H4 (cell line): ENCODE results near the gene STING1. TPM values are rescaled to one million over a fixed set of nuclear protein-coding genes. Genes with fewer than 3 reads are reported as not detected.
"Not testable (repeated sequence)": the region's sequence is repeated elsewhere in the genome, so short reads cannot be mapped to it uniquely, and the experiment has no call there.

Source experiments
- DNase-seq: peaks from one replicate; pipeline ENCODE4 v3.0.0-alpha.2; 2015; ENCODE audit warnings: low spot score
- total RNA-seq: library from RNA; depleted of rRNA; stranded (reverse); fragments of >200 nt; shearing (Covaris generic); gene quantifications from 2 replicates; pipeline ENCODE4 v1.2.3, GENCODE V29; 2014

STING1 gene
- total RNA-seq, 1 experiment from 2014 or later: 15.6 TPM

DNA sequence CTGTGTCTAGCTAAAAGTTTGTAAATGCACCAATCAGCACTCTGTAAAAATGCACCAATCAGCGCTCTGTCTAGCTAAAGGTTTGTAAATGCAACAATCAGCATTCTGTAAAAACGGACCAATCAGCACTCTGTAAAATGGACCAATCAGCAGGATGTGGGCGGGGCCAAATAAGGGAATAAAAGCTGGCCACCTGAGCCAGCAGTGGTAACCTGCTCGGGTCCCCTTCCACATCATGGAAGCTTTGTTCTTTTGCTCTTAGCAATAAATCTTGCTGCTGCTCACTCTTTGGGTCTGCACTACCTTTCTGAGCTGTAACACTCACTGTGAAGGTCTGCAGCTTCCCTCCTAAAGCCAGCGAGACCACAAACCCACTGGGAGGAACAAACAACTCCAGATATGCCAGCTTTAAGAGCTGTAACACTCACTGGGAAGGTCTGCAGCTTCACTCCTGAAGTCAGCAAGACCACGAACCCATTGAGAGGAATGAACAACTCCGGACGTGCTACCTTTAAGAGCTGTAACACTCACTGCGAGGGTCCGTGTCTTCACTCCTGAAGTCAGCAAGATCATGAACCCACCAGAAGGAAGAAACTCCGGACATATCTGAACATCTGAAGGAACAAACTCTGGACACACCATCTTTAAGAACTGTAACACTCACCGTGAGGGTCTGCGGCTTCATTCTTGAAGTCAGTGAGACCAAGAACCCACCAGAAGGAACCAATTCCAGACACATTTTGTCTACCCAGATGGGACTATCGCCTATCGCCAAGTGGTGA, 20.7 kb upstream of the STING1 start:
- DNase-seq: not testable (repeated sequence)

DNA sequence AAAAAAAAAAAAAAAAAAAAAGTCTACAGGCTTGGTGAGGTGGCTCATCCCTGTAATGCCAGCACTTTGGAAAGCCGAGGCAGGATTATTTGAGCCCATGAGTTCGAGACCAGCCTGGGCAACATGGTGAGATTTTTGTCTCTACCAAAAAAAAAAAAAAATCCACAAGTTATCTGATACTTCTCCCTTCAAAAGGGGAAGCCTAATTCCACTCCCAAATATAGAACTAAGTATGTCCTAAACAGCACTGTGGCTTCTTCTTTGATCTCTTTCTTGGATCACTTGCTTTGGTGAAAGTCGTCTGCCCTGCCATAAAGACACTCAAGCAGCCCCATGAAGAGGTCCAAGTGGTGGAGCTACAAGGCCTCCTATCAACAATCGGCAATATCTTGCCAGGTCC, 18.8 kb upstream of the STING1 start:
- DNase-seq: no peak

DNA sequence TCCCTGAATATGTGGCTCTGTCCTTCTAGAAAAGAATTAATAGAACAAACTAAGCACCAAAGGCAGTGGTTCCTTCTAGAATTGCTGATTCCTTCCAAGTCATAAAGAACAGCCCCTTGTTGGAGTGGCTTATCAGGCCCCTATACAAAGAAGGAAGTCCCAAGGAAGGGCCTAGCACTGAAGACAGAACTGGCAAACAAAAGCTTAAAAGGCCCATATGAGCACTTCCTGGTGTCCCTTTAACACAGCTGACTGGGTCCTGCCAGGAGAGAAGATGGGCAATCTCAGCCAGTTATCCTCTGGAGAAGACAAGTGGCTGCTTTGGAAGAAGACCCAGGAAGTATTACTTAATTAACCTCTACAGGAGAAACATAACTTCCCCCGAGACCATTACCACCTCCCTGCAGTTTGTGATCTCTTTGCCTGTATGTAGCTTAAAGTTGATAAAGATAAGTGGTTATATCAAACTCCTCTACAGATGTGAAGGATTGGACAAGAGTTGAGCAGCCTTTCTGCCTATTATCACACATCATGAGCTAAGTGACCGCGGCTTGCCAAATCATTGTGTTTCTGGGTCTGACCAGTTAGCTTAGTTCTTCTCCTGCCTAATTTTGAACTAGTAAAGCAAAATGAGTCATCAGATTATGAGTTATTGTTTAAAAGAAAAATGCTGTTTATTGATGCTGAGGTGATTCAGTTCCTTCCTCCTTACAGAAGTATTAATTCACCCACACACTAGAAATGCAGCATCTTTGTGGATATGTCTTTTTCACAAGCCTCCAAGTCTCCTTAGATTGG, 13.3 kb upstream of the STING1 start:
- DNase-seq: no peak

DNA sequence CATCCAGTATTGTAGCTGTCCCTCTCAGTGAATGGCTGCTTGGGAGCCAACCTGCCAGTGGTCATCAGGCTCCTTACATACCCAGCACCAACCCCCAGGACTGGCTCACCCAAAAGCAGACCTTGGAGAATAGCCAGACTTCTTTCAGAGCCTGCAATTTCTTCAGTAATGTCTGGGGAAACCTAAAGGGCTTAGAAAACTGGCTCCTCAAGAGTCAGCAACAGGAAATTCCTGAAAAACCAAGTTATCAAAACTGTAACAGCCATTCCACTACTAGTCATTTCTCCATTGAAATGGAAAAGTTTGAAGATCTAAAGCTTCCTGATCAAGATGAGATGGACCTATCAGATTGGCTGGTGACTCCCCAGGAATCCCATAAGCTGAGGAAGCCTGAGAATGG, 12.3 kb upstream of the STING1 start:
- DNase-seq: no peak

DNA sequence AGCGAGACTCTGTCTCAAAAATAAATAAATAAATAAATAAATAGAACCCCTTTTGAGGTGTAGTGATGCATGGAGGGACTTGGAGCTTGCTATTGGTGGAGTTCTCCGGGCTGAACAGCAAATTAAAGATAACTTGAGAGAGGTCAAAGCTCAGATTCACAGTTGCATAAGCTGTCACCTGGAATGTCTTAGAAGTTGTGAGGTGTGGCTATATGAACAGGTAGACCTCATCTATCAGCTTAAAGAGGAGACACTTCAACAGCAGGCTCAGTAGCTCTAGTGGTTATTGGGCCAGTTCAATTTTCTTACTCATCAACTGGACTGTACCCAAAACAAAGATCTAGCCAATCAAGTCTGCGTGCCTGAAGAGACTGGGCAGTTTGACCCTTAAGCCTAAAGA, 11.7 kb upstream of the STING1 start:
- no peak for DNase-seq

DNA sequence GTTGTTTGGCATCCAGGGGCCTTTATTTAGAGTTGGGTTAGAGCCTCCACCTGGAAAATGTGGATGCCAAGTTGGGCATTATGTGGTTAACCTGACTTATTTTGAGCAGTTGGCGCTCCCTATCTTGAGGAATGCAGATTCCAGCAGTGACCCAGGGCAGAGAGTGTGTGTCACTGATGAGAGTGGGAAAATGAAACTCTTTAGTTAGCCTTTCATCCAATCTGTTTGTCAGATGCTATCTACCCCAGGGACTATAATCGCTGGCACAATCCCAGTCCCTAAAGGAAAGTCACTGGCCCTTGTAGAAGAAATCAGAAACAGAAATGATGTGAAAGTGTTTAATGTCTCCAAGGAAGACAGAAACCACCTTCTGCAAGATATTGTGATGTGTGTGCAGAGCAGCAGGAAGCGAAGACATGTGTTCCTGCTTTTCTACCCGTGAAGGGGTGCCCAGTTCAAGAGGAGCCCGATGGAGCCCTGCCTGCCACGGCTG, 10.2 kb upstream of the STING1 start:
- DNase-seq: peak; percentile 75

DNA sequence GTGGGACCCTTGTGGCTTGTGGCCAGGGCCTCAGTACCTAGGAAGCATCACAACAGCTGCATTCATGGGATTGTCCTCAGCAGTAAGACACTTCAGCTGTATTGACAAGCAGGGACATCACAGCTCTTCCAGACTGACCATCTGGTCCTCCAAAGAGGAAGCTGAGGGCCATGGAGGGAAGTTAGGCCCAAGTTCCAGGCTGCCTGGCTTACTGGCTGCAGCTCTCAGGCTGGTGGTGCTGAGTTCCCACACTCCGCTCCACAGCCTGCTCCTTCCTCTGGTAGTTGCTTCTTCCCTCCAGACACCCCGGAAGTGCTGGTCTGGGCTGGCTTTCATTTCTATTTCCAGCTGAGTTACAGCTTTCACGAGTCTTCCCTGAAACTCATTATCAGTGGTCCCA, 5.7 kb upstream of the STING1 start:
- no peak for DNase-seq

DNA sequence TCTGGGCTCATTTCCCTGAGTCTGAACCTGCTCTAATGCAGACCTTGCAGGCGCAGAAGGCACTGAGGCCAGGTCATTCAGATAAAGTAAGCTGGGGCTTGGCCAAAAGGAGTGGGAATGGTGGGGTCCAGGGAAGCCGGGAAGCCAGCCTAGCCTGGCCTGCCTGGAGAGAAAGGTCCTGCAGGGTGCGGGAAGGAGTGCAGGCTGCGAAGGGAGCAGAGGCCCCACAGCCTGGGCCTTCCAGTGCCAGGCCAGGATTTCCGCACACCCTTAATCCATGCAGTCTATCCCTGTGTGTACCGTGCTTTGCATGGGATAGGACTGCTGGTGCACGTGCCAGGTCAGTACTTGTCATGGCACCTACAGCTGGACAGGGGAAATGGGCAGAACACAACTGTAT, 3.6 kb upstream of the STING1 start:
- no peak for DNase-seq

DNA sequence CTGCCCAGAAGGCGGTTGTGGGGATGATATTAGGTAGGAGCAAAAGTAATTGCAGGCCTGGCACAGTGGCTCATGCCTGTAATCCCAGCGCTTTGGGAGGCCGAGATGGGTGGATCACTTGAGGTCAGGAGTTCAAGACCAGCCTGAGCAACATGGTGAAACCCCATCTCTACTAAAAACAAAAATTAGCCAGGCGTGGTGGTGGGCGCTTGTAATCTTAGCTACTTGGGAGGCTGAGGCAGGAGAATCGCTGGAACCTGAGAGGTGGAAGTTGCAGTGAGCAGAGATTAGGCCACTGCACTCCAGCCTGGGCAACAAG, 291 bp upstream of the STING1 start:
- not testable (repeated sequence) for DNase-seq

DNA sequence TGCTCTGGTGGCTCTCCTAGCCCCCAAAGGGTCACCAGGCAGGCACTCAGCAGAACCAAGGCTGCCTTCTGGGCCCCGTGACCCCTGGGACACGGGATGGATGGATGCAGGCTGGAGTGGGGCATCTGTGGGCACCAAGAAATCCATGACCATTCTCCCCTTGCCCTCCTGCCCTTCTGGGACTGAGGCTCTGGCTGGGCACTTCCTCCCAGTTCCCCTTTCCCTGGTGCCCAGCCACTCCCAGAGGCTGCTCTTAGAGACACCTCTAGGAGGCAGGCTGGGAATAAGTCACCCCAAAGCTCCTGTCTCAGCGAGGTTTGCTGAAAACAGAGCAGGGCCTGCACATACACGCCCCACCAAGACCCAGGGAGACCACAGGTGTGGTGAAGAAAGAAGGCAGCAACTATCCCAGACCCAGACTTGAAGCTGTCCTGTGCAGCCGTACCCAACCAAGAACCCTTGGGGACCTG, 943 bp downstream of the STING1 start:
- peak; percentile 45 for DNase-seq

DNA sequence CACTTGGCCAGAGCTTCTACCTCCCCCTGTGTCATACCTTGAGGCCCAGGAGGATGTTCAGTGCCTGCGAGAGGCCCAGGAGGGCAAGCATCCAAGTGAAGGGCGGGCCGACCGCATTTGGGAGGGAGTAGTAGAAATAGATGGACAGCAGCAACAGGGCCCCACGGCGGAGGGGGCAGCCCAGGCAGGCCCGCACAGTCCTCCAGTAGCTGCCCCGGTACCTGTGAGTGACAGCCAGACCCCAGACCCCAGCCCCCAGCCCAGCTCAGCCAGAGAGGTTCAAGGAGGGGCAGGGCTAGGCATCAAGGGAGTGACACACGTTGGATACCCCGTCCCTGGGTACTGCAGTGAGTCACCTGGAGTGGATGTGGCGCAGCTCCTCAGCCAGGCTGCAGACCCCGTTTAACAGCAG, 1.4 kb downstream of the STING1 start:
- peak; percentile 9 for DNase-seq

DNA sequence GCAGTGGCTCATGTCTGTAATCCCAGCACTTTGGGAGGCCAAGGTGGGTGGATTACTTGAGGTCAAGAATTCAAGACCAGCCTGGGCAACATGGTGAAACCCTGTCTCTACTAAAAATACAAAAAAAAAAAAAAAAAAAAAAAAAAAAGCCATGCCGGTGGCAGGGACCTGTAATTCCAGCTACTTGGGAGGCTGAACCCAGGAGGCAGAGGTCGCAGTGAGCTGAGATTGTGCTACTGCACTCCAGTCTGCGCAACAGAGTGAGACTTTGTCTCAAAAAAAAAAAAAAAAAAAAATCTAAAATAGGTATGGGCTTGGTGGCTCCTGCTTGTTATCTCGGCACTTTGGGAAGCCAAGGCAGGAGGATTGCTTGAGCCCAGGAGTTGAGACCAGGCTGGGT, 2.8 kb downstream of the STING1 start:
- not testable (repeated sequence) for DNase-seq

DNA sequence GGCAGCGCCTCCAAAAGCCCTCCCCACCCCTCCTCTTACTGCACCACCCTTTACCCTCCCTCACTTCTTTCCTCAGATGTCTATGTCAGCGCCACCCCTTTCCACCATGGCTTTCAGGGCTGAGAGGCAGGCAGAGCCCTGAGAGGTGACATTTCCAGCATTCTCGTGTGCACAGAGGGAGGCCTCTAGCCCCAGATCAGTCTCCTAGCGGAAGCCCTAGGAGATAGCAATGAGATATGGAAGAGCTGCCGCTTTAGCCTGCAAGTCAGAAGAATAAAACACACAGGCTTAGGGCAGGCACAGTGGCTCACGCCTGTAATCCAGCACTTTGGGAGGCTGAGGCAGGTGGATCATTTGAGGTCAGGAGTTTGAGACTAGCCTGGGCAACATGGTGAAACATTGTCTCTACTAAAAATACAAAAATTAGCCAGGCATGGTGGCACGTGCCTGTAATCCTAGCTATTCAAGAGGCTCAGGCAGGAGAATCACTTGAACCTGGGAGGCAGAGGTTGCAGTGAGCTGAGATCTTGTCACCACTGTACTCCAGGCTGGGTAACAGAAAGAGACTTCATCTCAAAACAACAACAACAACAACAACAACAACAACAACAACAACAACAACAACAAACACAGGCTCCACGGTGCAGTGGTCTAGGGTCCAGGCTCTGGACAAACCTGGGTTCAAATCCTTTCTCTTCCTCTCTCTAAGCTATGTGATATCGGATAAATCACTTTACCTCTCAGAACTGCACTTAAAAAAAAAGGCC, 3.7 kb downstream of the STING1 start:
- DNase-seq: not testable (repeated sequence)

DNA sequence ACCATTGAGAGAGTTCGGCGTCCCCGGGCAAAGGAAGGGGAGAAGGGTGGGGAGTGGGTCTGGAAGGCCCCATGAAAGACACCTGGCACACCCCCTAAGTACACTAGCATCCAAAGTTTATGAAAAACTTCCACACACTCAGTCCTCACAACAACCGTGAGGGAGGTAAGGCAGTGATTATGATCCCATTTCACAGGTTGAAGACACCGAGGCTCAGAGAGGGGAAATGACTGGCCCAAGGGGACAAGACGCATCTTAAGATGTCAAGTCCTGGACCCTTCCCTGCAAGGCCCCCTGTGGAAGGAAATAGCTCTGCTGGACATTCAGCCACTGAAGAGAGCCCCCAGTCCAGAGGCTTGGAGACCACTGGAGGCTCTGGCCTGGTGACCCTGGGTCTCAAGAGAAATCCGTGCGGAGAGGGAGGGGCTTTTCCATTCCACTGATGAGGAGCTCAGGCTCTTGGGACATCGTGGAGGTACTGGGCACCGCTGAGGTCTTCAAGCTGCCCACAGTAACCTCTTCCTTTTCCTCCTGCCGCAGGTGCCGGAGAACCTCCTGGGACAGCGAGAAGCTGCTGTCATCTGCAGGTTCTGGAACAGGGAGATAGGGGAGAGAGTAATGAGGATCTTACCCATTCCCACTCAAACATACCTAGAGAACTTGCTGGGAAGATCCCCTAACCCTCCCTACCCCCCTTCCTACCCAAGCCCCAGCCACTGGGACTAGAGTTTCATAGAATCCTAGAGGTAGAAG, 6.5 kb downstream of the STING1 start:
- DNase-seq: no peak

DNA sequence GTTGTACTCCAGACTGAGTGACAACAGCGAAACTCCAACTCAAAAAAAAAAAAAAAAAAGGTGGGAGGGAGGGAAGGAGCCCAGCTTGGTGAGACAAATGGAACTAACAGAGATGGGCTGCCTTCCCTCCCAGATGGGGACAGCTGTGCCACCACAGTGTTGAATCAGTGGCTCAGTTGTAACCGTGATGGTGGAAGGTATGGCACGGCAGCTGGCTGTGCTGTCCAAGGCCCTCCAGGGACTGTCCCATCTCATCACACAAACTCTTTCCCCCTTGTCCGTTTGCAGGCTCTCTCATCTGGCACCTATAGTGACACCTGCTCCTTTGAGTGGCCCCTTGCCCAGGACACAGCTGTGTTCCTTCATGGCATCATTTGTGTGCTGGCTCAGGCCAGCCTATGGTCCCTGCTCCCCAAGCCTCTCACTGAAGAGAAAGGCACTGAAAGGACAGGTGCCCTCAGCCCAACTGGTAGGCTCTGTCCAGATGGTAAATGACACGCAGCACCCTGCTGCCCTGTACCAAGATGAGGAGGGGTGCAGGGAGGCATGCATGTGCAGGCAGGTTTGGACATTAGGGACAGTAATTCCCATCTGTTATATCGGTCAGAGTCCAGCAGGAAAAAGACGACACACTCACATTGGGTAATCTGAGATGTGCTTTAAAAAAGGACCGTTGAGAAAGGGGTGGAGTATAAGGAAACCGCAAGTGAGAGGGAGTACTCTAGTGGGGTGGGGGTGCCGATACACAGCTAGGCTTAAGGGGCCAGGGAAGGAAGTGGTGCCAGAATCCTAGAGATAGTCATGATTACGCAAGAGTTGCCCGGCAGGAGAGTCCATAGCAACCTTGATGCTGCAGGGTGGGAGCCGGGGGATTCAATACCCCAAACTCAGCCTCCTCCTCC, 7.4 kb downstream of the STING1 start:
- DNase-seq: no peak

DNA sequence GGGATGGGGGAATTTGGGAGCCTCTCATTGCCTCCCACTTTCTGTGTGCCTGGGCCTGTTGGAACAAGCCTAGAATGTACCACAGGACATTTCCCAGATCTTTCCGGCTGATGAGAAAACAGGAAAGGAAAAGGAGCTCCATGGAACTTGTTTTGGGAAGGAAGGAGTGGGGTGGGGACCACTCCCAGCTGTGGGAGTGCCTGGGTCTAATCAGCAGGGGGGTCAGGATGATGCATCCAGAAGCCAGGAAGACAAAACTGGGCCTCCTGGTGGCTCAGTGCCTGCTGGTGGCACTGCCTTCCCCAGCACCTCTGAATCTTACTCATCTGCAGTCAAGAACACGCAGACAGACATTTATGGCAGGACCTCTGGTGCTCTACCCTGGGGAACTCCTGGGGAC, 9.0 kb downstream of the STING1 start:
- no peak for DNase-seq

DNA sequence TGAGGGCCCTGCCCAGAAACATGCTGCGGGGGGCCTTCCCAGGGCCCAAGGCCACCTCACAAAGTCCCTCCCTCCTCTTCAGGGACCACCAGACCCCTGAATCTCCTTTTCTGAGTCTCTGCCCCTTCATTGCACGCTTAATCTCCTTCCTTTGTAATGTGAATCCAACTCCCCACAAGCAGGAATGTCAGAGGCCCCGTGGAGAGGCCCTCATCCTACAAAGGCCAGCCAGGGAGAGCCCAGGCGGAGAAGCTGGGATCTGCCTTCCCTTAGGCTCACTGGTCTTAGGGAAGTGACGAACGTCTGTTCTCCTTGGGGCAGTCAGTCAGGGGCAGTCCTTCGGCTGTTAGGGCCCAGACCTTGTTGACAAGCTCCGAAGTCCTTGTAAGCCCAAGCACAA, 9.5 kb downstream of the STING1 start:
- DNase-seq: no peak

DNA sequence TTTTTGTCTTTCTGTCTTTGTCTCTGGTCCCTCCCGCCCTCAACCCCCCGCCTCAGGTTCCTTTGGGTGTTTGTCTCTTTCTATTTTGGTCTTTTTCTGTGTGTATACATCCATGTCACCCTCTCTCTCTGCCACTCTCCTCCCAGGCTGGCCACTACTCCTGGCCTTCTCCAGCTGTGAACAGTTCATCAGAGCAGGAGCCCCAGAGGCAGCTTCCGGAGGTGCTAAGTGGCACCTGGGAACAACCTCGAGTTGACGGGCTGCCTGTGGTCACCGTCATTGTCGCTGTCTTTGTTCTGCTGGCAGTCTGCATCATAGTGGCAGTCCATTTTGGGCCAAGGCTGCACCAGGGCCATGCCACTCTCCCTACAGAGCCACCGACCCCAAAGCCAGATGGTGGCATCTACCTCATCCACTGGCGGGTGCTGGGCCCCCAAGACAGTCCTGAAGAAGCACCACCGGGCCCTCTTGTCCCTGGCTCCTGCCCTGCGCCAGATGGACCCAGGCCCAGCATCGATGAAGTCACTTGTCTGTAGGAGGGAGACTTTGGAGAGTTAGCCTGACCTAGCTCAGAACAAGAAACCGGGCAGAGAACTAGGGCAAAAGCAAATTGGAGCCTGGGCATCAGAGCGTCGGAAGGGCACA, 10.1 kb downstream of the STING1 start:
- no peak for DNase-seq

DNA sequence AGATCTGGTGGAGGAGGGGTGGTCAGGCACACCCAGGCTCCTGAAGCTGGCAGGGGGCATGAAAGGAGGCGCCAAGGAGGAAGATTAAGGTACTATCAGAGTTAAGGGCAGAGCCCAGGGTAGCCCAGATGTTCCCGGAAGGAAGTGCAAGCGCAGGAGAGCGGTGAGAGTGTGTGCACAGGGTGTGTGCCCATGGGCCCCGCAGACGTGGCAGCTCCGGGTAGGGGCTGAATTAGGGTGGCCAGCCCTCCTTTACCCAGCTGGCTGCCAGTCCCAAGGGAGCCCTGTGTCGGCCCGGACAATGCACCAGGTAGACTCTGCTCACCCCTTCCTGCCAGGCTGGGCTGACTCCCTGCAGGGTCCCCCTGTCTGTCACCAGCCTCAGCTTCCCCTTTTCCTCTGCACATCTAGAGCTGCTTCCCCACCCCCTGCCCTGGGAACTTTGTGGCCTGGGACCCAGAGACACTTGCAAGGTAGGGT, 11.7 kb downstream of the STING1 start, which contains the start of gene SMIM33:
Gene SMIM33 (plus strand): TSS at position 184 of the 480 bp plus-strand sequence. CDS start 118 bp downstream, at position 302.
- no peak for DNase-seq
